ENCODE measurements around the gene SYT3.

GRCh38 chr19:50673118-50673517, 33.4 kb upstream of the SYT3 start:
- TF ChIP-seq, protein P1, sequence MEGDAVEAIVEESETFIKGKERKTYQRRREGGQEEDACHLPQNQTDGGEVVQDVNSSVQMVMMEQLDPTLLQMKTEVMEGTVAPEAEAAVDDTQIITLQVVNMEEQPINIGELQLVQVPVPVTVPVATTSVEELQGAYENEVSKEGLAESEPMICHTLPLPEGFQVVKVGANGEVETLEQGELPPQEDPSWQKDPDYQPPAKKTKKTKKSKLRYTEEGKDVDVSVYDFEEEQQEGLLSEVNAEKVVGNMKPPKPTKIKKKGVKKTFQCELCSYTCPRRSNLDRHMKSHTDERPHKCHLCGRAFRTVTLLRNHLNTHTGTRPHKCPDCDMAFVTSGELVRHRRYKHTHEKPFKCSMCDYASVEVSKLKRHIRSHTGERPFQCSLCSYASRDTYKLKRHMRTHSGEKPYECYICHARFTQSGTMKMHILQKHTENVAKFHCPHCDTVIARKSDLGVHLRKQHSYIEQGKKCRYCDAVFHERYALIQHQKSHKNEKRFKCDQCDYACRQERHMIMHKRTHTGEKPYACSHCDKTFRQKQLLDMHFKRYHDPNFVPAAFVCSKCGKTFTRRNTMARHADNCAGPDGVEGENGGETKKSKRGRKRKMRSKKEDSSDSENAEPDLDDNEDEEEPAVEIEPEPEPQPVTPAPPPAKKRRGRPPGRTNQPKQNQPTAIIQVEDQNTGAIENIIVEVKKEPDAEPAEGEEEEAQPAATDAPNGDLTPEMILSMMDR (conservative IDR thresholded peaks at IDR 0.05): no peak
- no peak for TF ChIP-seq ZFX (IDR thresholded peaks at IDR 0.05)

Data from C4-2B (cell line).